Inflammatory macrophage treated with lipopolysaccharide for 1 hour (primary cell): ENCODE results near the gene PDIA4.

Experiments used
- DNase-seq, 2 donors: peaks; one replicate each; pipeline ENCODE4 v3.0.0-alpha.2; 2020 to 2022

PDIA4 gene

GRCh38 chr7:148963583-148964482 lies 64.5 kb downstream of the PDIA4 start:
- DNase-seq = no peak

GRCh38 chr7:148962823-148963582 lies 65.3 kb downstream of the PDIA4 start:
- peak; percentile 62 to 72 for DNase-seq

DNA sequence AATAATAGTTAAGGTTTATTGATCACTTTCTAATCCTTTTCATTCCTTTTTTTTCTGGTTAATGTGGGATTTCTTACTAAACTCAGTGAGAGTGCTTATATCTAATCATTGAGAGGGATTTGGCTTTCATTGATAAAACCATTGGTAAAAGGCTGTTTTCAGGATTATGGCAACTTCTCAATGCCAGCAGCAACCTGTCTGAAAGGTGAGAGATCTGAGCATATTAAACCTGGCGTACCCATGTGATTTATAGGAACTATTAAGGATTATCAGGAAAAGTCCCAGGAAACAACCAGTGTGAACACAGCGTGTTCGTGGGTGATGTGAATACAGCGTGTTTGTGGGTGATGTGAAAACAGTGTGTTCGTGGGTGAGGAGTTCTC lies 65.9 kb downstream of the PDIA4 start:
- no peak for DNase-seq

DNA sequence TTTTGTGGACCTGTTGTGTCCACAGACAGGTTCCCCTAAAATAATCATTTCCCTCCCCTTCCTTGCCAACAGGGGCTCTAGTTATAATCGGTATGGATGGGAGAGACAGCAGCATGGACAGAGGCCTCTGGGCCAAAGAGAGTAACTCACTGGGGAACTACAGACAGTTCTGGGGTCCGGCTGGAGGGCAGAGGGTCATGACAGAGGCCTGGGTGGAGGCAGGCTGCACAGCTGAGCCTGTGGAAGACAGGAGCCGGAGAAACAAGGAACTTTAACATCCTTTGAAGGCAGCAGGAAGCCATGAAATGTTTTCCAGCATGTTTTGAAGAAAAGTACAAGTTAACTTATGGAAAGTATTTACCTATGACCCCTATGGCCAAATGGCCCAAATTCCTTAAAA lies 68.6 kb downstream of the PDIA4 start:
- DNase-seq = no peak

GRCh38 chr7:148958061-148958460 lies 70.2 kb downstream of the PDIA4 start:
- DNase-seq = no peak

DNA sequence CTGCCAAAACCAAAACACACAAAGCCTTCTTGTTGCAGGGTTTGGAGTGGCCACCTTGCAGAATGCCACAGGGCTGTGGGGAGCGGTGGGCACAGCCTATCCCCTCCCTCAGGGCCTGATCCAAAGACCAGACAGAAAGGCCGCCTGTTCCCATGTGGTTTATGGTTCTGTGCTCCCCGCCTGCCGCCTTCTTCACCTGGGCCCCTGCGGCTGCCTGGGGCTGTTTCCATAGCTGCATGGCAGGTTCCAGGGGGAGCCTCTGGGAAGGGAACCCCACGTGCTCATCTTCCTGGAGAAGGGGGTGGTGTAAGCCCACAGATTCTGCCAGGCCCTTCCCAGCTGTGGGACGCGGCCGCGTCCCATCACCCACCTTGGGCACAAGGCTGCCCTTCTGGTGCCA lies 73.5 kb downstream of the PDIA4 start:
- DNase-seq = no peak

GRCh38 chr7:148953676-148954075 lies 74.6 kb downstream of the PDIA4 start:
- no peak for DNase-seq
